GM23248 (cell line): Measurements from ENCODE around the gene ROBO2. TPM values are rescaled to one million over a fixed set of nuclear protein-coding genes. Genes with fewer than 3 reads are reported as not detected.

Experiments used
- DNase-seq: peaks from one replicate; pipeline ENCODE4 v3.0.0-alpha.2; 2015
- H2AFZ ChIP-seq: fragments of 200-600 bp; sonication (generic); 2 replicates; pipeline ENCODE4 v1.6.1; 2016; ENCODE audit warnings: antibody characterized with exemption
- H3F3A ChIP-seq: fragments of 200-600 bp; sonication (generic); 2 replicates; pipeline ENCODE4 v1.6.1; 2016; ENCODE audit warnings: mild to moderate bottlenecking, antibody characterized with exemption, mixed run types; ENCODE audit not compliant: insufficient read depth
- H3K27ac ChIP-seq: fragments of 200-600 bp; sonication (generic); 2 replicates; pipeline ENCODE4 v1.5.1; 2016; ENCODE audit warnings: mild to moderate bottlenecking
- H3K27me3 ChIP-seq: fragments of 200-600 bp; sonication (generic); replicated peaks from 2 replicates; pipeline ENCODE4 v1.6.1; 2016; ENCODE audit warnings: mild to moderate bottlenecking; ENCODE audit not compliant: insufficient read depth
- H3K36me3 ChIP-seq: fragments of 200-600 bp; sonication (generic); 2 replicates; pipeline ENCODE4 v1.6.1; 2016; ENCODE audit warnings: low read depth, mild to moderate bottlenecking
- H3K4me1 ChIP-seq: fragments of 200-600 bp; sonication (generic); 2 replicates; pipeline ENCODE4 v1.6.1; 2016; ENCODE audit warnings: mild to moderate bottlenecking; ENCODE audit not compliant: insufficient read depth
- H3K4me2 ChIP-seq: fragments of 200-600 bp; sonication (generic); one replicate; pipeline ENCODE4 v1.6.1; 2016; ENCODE audit warnings: mild to moderate bottlenecking; ENCODE audit not compliant: unreplicated experiment
- H3K4me3 ChIP-seq: fragments of 200-600 bp; sonication (generic); 2 replicates; pipeline ENCODE4 v1.5.1; 2016; ENCODE audit warnings: mild to moderate bottlenecking
- H3K79me2 ChIP-seq: fragments of 200-600 bp; sonication (generic); 2 replicates; pipeline ENCODE4 v1.6.1; 2016; ENCODE audit warnings: mild to moderate bottlenecking; ENCODE audit not compliant: insufficient read depth
- H3K9ac ChIP-seq: fragments of 200-600 bp; sonication (generic); 2 replicates; pipeline ENCODE4 v1.6.1; 2016; ENCODE audit warnings: mild to moderate bottlenecking
- H3K9me2 ChIP-seq: fragments of 200-600 bp; sonication (generic); 2 replicates; pipeline ENCODE4 v1.6.1; 2016; ENCODE audit warnings: mixed run types, mild to moderate bottlenecking, moderate library complexity; ENCODE audit not compliant: insufficient read depth
- H3K9me3 ChIP-seq: fragments of 200-600 bp; sonication (generic); one replicate; pipeline ENCODE4 v1.6.1; 2017; ENCODE audit warnings: low read depth
- H4K20me1 ChIP-seq: fragments of 200-600 bp; sonication (generic); 2 replicates; pipeline ENCODE4 v1.6.0; 2016; ENCODE audit not compliant: insufficient read depth
- EZH2 ChIP-seq: fragments of 200-600 bp; sonication (generic); IDR thresholded peaks from 2 replicates; pipeline ENCODE4 v1.6.1; 2018; ENCODE audit warnings: antibody characterized with exemption, mild to moderate bottlenecking; ENCODE audit not compliant: insufficient read depth, poor library complexity, severe bottlenecking
- EZH2phosphoT487 ChIP-seq: fragments of 200-600 bp; sonication (generic); IDR thresholded peaks from 2 replicates; pipeline ENCODE4 v1.6.1; 2018; ENCODE audit warnings: antibody characterized with exemption, moderate library complexity, mild to moderate bottlenecking, low read depth; ENCODE audit not compliant: insufficient read depth
- WGBS, 2 experiments: methylation state at CpG; one replicate each; pipeline ENCODE4 v1.1.6; 2015 to 2017; ENCODE audit warnings: low lambda C conversion rate in 2 of 2, low coverage in 1 of 2; ENCODE audit errors: missing lambda C conversion rate in 2 of 2; 5-methylcytosine and 5-hydroxymethylcytosine counted together
- in situ Hi-C: fragments of 300-500 bp; cut with MboI; formaldehyde crosslinking; loops from 2 replicates; pipeline ENCODE4 v1.15.0; 2020
- polyA plus RNA-seq: library from polyadenylated mRNA; unstranded; fragments of >200 nt; fragmentation: Nextera tagmentation; extraction: Ambion mirVana; gene quantifications from 2 replicates; pipeline ENCODE4 v1.2.1, GENCODE V29; 2016
- total RNA-seq: library from RNA; depleted of rRNA; stranded (reverse); fragments of >200 nt; shearing (Covaris generic); gene quantifications from 2 replicates; pipeline ENCODE4 v1.2.3, GENCODE V29; 2014

Gene ROBO2
- total and polyA plus RNA-seq, 2 experiments from 2014 or later = under 0.01 to 0.05 TPM

GRCh38 chr3:77071809-77072208, 31.9 kb downstream of the ROBO2 start:
- 68 to 77% methylated on average over 11 of the region's 11 CpGs for WGBS, 2 experiments
- Histone ChIP-seq H3K27me3 (no peaks in the 10 kb centered on the region), H3K36me3 (no peaks in the 10 kb centered on the region), H3K4me2 (no peak overlapping the region), H3K9ac (no peak overlapping the region), H4K20me1 (no peaks in the 10 kb centered on the region), H2AFZ (no peak overlapping the region), H3K27ac (no peak overlapping the region), H3F3A (no peaks in the 10 kb centered on the region), H3K79me2 (no peaks in the 10 kb centered on the region), H3K4me1 (no peaks in the 10 kb centered on the region), H3K9me2 (no peaks in the 10 kb centered on the region), H3K9me3 (no peaks in the 10 kb centered on the region), H3K4me3 (no peak overlapping the region)
- no peak for TF ChIP-seq EZH2
- no peak for TF ChIP-seq EZH2phosphoT487
- in situ Hi-C loops = no loop called here
- DNase-seq = no peak

- H3K4me3 ChIP-seq = no peak overlapping the region
- WGBS, 2 experiments = 14 to 31% methylated on average over 1 of the region's 1 CpG
- in situ Hi-C loops = no loop called here
- no peaks in the 10 kb centered on the region for H3K9me3 ChIP-seq
- H3K9ac ChIP-seq = no peak overlapping the region
- no peaks in the 10 kb centered on the region for H3F3A ChIP-seq
- no peaks in the 10 kb centered on the region for H3K4me1 ChIP-seq
- H3K9me2 ChIP-seq = no peaks in the 10 kb centered on the region
- no peak overlapping the region for H3K4me2 ChIP-seq
- TF ChIP-seq EZH2 (no peak), EZH2phosphoT487 (no peak)
- no peak overlapping the region for H2AFZ ChIP-seq
- no peaks in the 10 kb centered on the region for H3K27me3 ChIP-seq
- H3K36me3 ChIP-seq = no peaks in the 10 kb centered on the region
- no peak overlapping the region for H3K27ac ChIP-seq
- DNase-seq = no peak
- H3K79me2 ChIP-seq = no peaks in the 10 kb centered on the region
- no peaks in the 10 kb centered on the region for H4K20me1 ChIP-seq
Observed at GRCh38 chr3:77072232-77072631, 32.3 kb downstream of the ROBO2 start.

- H3K9me3 ChIP-seq = no peaks in the 10 kb centered on the region
Observed at GRCh38 chr3:77078279-77078678, 38.4 kb downstream of the ROBO2 start.

GRCh38 chr3:77079988-77080610, 40.2 kb downstream of the ROBO2 start:
- in situ Hi-C loops = no loop called here
- no peak for DNase-seq
- no peak for TF ChIP-seq EZH2phosphoT487
- no peak for TF ChIP-seq EZH2
- Histone ChIP-seq H3K4me1 (no peaks in the 10 kb centered on the region), H3K27me3 (no peaks in the 10 kb centered on the region), H4K20me1 (no peaks in the 10 kb centered on the region), H2AFZ (no peak overlapping the region), H3K4me3 (no peak overlapping the region), H3K9ac (no peak overlapping the region), H3K79me2 (no peaks in the 10 kb centered on the region), H3K4me2 (no peak overlapping the region), H3K9me2 (no peaks in the 10 kb centered on the region), H3K36me3 (no peaks in the 10 kb centered on the region), H3K27ac (no peak overlapping the region), H3K9me3 (no peaks in the 10 kb centered on the region), H3F3A (no peaks in the 10 kb centered on the region)
- WGBS, 2 experiments = 73% methylated on average over 12 of the region's 12 CpGs

More at GRCh38 chr3:77078279-77078678, 38.4 kb downstream of the ROBO2 start:
- Histone ChIP-seq H3K27ac (no peak overlapping the region), H4K20me1 (no peaks in the 10 kb centered on the region), H2AFZ (no peak overlapping the region), H3K36me3 (no peaks in the 10 kb centered on the region), H3K9me2 (no peaks in the 10 kb centered on the region), H3F3A (no peaks in the 10 kb centered on the region), H3K4me3 (no peak overlapping the region), H3K4me2 (no peak overlapping the region), H3K9ac (no peak overlapping the region), H3K4me1 (no peaks in the 10 kb centered on the region), H3K27me3 (no peaks in the 10 kb centered on the region), H3K79me2 (no peaks in the 10 kb centered on the region)
- in situ Hi-C loops = no loop called here
- TF ChIP-seq EZH2phosphoT487 = no peak
- no peak for TF ChIP-seq EZH2
- no peak for DNase-seq
- WGBS, 2 experiments = 62 to 63% methylated on average over 2 of the region's 2 CpGs
